Fibroblast of skin of back (primary cell): ENCODE measurements around the gene KLHL18.
"Not testable (repeated sequence)": the region's sequence is repeated elsewhere in the genome, so short reads cannot be mapped to it uniquely, and the experiment has no call there.

ENCODE experiments used
- DNase-seq: peaks from one replicate; pipeline ENCODE4 v3.0.0-alpha.2; 2013

KLHL18 gene

DNA sequence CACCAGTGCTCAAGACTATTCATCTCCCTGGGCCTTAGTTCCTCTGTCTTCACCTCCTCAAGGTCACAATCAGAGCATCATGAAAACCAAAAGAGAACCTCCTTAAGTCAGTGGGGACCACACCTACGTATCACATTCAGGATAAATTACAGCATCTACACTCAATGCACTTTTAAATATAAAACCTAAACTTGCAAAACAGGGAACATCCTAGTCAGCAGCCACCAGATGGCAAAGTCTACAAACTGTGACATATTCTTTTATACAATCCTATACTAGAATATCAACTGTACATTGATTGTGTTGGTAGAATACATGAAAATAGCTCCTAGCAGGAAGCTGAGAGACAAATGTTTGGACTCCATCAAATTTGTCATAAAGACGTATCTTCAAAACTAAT, 8.1 kb upstream of the KLHL18 start:
- no peak for DNase-seq

DNA sequence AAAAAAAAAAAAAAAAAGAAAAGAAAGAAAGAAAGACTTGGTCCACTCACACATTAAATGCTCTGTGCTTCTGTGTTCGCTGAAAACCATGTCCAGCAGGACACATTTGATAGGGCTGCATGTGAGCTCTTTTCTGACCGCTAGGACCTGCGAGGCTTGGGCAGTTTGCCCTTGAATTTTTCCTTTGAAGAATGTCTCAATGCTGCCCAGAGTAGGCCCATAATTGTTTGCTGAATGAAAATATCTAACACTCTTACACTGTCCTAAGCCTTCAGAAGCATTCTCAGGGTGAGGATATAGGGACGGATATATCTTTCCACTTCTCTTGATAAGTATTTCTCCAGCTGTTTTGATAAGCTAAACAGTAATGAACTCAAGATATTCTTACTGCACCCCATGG, 6.2 kb upstream of the KLHL18 start:
- no peak for DNase-seq

DNA sequence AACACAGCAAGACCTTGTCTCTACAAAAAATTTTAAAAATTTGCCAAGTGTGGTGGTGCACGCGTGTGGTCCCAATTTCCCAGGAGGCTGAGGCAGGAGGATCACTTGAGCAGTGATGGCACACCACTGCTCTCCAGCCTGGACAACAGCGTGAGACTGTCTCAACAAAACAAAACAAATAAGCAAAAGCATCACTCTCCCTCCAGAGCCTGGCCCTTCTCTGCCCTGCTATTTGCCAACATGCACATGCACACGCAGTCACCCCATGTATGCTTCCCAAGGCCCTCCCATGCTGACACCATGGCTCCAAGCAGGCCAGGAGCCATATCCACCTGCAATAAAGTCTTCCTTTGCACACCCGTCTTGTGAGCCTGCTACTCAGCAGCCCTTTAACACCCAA, 2.2 kb upstream of the KLHL18 start:
- DNase-seq, result no peak

DNA sequence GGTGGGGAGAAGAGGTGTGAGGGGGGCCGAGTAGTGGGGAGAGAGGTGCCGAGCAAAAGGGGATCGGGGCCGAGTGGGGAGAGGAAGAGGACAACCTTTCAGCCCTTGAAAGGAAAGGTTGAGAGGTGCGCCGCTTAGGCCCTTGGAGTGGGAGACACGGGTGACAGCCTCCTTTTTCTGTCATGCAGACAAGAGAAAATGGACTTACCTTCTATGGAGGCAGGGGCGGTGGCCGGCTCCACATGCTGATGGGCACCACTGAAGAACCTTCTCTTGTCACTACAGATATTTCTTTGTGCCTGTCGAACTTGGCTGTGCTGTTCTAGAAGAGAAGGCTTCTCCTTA, 421 bp downstream of the KLHL18 start:
- no peak for DNase-seq

DNA sequence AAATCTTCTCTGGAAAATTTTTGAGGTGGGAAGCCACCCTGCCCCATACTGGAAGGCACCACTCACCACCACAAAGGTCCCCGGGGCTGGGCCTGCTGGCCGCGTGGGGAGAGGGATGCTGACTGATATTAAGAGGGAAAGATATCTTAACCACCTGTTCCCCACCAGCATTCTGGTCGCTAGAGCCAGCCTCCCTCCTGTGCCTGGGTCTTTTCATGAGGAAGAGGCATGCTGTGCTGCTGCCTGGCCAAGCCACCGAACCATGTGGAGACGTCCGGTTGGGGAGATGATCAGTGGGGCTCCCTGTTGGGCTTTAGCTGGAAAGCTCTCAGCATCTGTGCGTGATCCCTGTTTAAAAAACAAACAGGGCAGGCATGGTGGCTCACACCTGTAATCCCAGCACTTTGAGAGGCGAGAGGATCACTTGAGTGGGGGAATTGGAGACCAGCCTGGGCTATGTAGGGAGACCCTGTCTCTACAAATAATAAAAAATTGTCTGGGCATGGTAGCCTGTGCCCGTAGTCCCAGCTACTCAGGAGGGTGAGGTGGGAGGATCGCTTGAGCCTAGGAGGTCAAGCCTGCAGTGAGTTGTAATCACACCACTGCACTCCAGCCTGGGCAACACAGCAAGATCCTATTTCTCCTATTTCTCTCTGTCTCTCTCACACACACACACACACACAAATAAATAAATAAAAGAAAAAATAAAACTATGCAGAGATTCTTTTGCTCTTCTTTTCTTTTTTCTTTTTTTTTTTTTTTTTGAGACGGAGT, 1.0 kb downstream of the KLHL18 start:
- no peak for DNase-seq

DNA sequence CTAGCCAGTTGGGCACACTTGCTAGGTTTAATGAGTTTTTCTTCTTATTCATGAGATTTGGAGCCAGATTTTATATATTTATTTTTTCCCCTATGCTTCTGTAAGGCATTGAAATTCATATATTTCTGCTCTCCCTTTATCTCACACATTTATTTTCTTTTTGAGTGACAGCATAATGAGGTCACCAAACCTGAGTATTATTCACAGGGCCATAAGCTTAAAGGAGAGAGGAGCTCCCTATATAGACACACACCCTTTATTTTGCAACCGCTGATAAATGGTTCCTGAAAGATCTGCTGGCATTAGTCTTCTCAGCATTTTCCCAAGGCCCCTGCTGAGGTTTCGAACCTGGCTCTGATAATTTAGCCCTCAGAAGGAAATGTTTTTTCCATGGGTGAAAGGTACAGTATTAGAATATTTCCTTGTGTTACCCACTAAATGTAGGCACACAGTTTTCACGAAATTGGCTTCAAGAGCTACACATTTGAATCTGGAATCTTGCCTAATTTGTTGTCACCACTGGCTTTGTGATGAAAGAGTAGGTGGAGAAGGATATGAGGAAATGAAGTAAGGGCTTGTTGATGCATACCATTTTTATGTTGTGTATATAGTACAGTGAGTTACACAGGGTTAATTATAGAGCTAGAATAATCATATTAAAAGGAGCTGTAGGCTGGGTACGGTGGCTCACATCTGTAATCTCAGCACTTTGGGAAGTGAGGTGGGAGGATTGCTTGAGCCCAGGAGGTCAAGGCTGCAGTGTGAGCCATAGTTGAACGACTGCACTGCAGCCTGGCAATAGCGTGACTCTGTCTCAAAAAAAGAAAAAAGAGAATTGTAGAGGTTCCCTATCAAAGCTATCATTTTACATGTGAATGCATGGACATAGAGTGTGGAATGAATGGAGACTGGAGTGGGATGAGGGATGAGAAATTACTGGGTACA, 6.5 kb downstream of the KLHL18 start:
- no peak for DNase-seq

DNA sequence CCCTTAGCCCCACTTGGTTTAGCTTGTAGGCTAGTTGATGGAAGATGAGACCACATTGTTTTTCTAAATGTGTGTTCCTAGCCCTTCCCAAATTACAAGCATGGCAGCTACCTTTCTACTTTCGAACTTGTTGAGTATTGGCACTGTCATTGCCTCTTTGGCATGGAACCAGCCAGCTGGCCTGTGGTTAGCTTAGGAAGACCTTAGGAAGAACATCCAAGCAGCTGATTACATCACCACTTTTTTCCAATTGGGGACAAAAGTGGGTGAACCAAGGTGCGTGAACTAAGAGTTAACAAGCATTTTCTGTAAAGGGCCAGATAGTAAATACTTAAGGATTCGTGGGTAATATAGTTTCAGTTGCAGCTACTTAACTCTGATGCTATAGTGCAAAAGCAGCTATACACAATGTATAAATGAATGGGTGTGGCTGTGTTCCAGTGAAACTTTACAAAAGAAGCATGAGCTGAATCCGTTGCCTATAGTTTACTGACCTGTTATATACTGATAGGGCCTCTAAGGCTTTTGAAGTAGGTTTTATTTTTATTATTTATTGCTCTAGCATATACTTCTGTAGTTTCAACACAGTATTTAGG, 8.5 kb downstream of the KLHL18 start:
- DNase-seq, result no peak

DNA sequence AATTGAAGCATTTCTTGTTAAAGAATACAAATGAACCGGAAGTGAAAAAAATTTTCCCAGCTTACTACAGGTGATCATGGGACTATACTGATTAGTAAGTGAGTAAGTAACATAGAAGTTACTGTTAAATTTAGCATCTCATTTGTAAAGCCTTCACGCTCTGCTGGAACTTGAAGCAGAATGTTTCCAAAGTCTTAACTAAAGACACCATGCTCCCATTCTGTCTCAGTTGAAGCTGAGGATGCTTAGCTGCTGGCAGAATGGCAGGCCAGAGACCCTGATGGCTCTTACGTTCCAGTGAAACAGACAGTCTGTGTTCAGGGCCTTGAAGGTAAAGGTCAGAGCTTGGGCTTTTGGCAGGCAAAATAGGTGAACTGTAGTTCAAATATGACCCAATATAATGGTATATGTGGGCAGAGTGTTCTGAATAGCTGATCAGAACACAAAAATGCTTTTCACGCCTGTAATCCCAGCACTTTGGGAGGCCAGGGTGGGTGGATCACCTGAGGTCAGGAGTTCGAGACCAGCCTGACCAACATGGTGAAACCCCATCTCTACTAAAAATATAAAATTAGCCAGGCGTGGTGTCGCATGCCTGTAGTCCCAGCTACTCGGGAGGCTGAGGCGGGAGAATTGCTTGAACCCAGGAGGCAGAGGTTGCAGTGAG, 9.1 kb downstream of the KLHL18 start:
- DNase-seq, result not testable (repeated sequence)

DNA sequence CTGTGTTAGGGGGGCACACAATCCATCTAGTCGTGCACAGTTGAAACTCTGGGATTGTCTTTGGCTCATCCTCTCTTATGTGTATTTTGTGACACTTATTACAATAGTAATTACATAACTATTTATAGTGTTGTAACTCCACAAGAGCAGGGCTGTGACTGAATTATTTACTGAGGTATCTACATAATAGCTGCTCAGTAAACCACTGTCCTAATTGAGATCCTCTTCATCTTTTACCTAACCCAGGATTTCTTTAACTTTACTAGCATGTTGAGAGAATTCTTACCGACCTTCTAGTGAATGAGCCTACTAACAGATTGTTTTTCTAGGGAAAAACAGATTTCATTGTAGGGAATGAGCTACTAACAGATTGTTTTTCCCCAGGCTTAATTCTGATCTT, 11.1 kb downstream of the KLHL18 start:
- DNase-seq, result no peak

DNA sequence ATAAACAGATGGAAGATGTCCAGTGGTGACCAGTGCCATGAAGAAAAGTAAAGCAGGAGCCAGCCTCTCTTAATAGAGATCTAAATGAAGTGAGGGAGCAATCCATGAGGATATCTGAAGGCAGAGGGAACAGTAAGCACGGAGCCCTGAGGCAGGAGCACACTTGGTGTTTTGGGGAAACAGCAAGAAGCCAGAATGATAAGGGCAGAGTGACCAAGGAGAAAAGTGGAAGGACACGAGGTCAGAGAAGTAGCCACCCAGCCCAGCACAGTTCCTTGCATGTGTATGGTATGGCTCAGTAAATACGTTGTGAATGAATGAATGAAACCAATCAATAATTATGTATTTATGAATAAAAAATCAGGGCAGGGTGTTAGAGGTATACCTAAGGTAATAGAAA, 11.6 kb downstream of the KLHL18 start:
- no peak for DNase-seq

DNA sequence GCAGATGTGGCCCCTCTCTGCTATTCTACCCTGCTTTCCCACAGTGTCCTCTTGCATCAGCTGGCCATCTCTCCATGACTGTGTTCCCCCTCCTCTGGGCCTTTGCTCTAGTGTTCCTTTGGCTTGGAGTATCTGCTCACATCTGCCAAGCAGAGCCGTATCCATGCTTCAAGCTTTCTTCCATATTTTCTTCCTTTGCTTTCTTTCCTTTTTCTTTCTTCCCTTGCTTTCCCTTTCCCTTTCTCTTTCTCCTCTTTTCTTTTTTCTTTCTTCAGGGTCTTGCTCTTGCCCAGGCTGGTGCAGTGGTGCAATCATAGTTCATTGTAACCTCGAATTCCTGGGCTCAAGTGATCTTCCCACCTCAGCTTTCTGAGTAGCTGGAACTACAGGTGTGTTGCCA, 12.6 kb downstream of the KLHL18 start:
- no peak for DNase-seq

DNA sequence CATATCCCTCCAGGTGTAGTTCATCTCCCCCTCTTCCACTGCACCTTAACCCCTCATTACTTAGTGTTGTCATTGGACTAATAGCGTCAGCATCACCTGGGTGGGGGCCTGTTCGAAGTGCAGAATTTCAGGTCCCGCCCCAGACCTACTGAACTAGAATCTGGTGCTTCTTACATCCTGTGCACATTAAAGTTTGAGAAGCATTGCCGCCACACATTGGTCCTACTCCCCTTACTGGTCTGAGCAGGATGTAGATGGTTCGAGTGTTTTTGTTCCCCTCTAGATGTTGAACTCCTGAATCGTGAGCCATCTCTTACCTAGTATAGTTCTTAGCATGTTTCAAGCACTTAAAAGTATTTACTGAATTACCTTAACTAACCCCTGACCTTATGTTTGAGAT, 13.2 kb downstream of the KLHL18 start:
- DNase-seq, result no peak

DNA sequence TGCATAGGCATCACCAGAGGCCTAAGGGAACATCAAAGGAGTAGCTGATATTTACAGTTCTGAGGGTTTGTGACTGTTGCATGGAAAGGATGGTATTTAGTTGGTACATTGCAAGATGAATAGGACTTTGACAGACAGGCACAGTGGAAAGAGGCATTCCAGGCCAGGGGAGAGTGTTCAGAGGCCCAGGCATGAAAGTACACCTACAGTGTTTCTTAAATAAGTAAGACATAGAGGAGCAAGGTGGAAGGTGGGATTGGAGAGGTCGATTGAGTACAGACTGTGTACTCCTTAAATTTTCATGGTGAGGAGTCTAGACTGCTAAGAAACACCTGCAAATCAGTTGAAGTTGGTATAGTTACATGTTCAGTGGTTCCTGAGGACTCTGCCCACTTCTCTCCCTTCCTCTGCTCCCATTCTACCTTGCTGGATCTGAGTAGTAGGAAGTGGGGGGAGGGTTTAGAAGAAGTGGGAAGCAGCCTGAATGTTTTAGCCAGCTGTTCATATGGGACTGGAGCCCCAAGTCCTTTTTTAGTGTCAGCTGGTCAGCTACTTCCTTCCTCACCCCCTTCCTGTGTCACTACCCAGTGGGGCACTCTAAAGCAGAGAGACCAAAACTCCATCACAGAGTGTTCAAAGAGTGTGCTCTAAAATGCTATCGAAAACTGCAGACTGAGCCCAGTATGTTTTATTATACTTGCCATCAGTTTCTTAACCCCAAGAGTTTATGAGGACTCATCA, 14.0 kb downstream of the KLHL18 start:
- no peak for DNase-seq

DNA sequence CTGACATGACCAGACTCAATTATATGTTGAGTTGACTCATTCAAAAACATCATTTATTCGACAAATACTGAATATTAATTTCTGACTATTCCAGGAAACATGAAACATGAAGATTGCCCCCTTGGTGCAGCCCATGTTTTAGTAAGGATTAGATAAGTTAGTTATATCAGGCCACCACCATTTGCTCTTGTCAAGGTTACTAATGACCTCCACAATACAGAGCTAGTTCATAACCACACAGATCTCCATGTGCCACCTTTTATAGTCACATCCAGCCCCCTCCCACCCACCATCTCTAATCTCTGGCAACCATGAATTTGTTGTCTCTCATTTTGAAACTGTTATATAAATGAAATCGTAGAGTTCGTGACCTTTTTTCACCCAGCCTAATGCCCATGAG, 15.7 kb downstream of the KLHL18 start:
- no peak for DNase-seq

DNA sequence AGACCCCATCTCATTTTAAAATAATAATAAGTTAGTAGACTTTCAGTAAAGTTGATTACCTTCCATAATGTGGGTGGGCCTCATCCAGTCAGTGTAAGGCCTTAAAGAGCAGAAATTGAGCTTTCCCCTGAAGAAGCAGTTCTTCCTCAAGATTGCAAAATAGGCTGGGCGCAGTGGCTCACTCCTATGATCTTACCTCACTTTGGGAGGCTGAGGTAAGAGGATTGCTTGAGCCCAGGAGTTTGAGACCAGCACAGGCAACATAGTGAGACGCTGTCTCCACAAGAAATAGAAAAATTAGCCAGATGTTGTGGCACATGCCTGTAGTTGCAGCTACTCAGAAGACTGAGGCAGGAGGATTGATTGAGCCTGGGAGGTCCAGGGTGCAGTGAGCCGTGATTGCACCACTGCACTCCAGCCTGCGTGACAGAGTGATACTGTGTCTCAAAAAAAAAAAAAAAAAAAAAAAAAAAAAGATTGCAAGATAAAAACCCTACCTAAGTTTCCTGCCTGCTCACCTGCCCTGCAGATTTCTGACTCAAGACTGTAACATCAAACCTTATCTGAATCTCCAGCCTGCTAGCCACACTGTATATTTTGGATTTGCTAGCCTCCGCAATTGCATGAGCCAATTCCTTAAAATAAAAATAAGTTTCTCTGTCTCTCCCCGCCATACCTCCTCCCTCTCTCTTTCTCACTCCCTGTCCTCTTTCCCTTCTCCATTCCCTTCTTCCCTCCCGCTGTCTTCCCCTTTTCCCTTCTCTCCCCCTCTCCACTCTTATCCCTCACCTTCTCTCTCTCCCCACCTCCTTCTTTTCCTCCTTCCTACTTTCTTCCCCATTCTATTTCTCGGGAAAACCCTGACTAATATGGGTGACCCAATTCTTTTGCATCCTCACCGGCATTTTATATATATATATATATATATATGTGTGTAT, 16.9 kb downstream of the KLHL18 start:
- no peak for DNase-seq

DNA sequence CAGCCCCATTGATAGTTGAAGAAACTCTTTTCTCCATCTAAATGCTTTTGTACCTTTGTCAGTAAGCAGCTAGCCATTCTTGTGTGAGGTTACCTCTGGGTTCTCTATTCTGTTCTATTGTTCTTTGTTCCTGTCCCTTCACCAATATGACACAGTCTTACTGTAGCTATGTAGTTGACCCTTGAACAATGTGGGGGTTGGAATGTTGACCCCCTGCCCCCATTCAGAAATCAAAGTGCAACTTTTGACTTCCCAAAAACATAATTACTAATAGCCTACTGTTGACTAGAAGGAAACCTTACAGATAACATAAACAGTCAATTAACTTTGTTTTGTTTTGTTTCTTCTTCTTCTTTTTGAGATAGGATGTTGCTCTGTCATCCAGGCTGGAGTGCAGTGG, 18.7 kb downstream of the KLHL18 start:
- no peak for DNase-seq

DNA sequence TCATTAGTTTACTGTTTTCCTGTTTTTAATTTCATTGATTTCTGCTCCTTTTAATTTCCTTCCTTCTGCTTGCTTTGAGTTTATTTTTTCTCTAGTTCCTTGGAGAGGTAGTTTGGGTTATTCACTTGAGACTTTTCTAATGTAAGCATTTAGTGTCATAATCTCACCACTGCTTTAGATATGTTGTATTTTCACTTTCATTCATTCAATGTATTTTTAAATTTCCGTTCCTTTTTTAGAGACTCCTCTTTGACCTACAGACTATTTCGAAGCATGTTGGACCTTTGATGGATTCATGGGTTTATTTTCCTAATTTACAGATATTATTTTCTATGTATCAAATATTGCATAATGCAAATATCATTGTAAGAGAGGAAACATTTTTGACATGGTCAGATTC, 23.3 kb downstream of the KLHL18 start:
- DNase-seq, result no peak

DNA sequence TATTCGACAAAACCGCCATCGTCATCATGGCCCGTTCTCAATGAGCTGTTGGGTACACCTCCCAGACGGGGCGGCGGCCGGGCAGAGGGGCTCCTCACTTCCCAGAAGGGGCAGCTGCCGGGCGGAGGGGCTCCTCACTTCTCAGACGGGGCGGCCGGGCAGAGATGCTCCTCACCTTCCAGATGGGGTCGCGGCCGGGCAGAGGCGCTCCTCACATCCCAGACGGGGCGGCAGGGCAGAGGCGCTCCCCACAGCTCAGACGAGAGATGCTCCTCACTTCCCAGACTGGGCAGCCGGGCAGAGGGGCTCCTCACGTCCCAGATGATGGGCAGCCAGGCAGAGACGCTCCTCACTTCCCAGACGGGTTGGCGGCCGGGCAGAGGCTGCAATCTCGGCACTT, 26.5 kb downstream of the KLHL18 start:
- not testable (repeated sequence) for DNase-seq

DNA sequence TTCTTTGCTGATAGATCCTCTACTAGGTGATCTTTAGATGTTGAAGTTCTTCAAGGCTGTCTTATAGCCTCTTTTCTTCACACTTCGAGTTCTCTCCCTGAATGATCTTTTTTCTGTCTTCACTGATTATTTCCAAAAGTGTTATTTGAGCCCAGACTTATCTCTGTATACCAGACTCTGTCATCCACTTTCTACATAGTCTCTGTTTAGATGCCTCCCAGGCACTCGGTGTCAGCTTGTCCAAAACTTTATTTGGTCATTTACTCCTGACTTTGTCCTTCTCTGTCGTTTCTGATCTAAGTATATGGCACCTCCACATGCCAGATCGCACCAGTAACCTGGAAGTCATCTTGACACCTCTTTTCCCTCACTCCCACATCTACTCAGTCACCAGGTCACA, 27.6 kb downstream of the KLHL18 start:
- no peak for DNase-seq

DNA sequence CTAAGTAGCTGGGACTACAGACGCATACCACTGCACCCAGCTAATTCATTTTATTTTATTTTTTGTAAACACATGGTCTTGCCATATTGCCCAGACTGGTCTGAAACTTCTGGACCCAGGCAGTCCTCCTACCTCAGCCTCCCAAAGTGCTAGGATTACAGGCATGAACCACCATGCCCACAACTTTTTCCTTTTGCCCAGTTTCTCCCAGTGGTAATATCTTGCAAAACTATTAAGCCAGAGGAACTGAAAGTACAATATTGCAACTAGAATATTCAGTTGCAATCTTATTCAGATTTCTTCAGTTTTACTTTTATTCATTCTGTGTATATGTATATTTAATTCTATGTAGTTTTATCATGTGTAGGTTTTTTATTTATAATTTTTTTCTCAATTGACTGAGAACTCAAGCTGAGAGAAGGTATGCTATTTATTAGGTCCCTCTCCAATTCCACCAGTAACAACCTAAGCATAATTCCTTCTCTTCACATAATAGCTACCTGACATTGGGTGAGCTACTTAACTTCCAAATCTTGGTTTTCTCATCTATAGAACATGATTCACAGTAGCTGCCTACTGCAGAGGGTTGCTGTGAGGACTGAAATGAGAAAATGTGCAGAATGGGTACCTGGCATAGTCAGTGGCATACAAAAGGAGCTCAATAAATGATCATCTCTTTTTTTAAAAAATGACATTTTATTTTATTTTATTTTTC, 30.8 kb downstream of the KLHL18 start:
- DNase-seq, result no peak
